ENCODE data around the gene TRAPPC6A.

GRCh38 chr19:45170146-45171106 lies 7.6 kb downstream of the TRAPPC6A start:
- TF ChIP-seq CTCF (IDR thresholded peaks at IDR 0.05; ENCODE audit: low read length), result no peak
- no peak for TF ChIP-seq EZH2 (IDR thresholded peaks at IDR 0.05; ENCODE audit: borderline replicate concordance, low read length)

All from OCI-LY1 (cell line).